Islet precursor cell (in vitro differentiated cells): ENCODE data around the gene HELT.
"Not testable (repeated sequence)": the region's sequence is repeated elsewhere in the genome, so short reads cannot be mapped to it uniquely, and the experiment has no call there.

Experiments
- DNase-seq: peaks from one replicate; pipeline ENCODE4 v3.0.0-alpha.2; 2018

Gene HELT

GRCh38 chr4:185039508-185040273 lies 21.4 kb downstream of the HELT start:
- DNase-seq: no peak

- DNase-seq: no peak
Observed at GRCh38 chr4:185040523-185040922, 22.2 kb downstream of the HELT start.

GRCh38 chr4:185050286-185050685 lies 32.0 kb downstream of the HELT start:
- DNase-seq: not testable (repeated sequence)

GRCh38 chr4:185051283-185051682 lies 33.0 kb downstream of the HELT start:
- DNase-seq: not testable (repeated sequence)

GRCh38 chr4:185053746-185054145 lies 35.5 kb downstream of the HELT start:
- DNase-seq: no peak

GRCh38 chr4:185054272-185054671 lies 36.0 kb downstream of the HELT start:
- DNase-seq: no peak

GRCh38 chr4:185054886-185055285 lies 36.6 kb downstream of the HELT start:
- DNase-seq: no peak

GRCh38 chr4:185061610-185062009 lies 43.3 kb downstream of the HELT start:
- no peak for DNase-seq

- DNase-seq: no peak
Observed at GRCh38 chr4:185062606-185063005, 44.3 kb downstream of the HELT start.

- DNase-seq: no peak
Observed at GRCh38 chr4:185066179-185066578, 47.9 kb downstream of the HELT start.

GRCh38 chr4:185068837-185069236 lies 50.5 kb downstream of the HELT start:
- DNase-seq: peak; percentile 54
